GM12878 (cell line): ENCODE data around the gene PKM. TPM values are rescaled to one million over a fixed set of nuclear protein-coding genes. Genes with fewer than 3 reads are reported as not detected.

Experiments
- ATAC-seq: fragments of 200-7000 bp; cut with Tn5 transposase; 3 replicates; pipeline ENCODE4 v1.9.1; 2020; ENCODE audit warnings: mild to moderate bottlenecking, moderate library complexity
- BruUV-seq: library from RNA; stranded (reverse); fragments of 400-500 nt; replicated peaks from 2 replicates; lab custom pipeline; 2021; lab: Mats Ljungman, UMichigan
- CTCF ChIA-PET: fragments of 300-600 bp; sonication (Branson Sonifier 250); formaldehyde crosslinking; extraction: SDS; loops from one replicate; lab custom pipeline; 2021; ENCODE audit warnings: inconsistent platforms; lab: Yijun Ruan, JAX
- POLR2A ChIA-PET: fragments of 350-600 bp; formaldehyde crosslinking; extraction: SDS; loops from one replicate; lab custom pipeline; 2021; ENCODE audit warnings: inconsistent platforms; lab: Charles Lee
- RAD21 ChIA-PET: fragments of 300-600 bp; sonication (Branson Sonifier 250); formaldehyde crosslinking; loops from one replicate; lab custom pipeline; 2023; ENCODE audit warnings: antibody characterized with exemption; ENCODE audit not compliant: unreplicated experiment; lab: Charles Lee
- SMC1A ChIA-PET: fragments of 300-600 bp; sonication (Branson Sonifier 250); formaldehyde crosslinking; loops from one replicate; lab custom pipeline; 2023; ENCODE audit not compliant: unreplicated experiment, uncharacterized antibody; lab: Charles Lee
- DNase-seq: peaks from one replicate; pipeline ENCODE4 v3.0.0-alpha.2; 2011; ENCODE audit warnings: low read depth, low spot score
- FAIRE-seq: peaks from 3 replicates; lab custom pipeline; 2011; peaks lifted over from hg19 to GRCh38; lab: Jason Lieb, UNC
- H2AFZ ChIP-seq: 2 replicates; pipeline ENCODE4 v1.6.0; 2011; ENCODE audit warnings: low read depth, low read length, control low read depth; ENCODE audit not compliant: control insufficient read depth
- H3K27ac ChIP-seq: 2 replicates; pipeline ENCODE4 v1.5.1; 2011; ENCODE audit warnings: control low read depth; ENCODE audit not compliant: control insufficient read depth, insufficient read depth
- H3K27me3 ChIP-seq, 2 experiments: replicated peaks in 1 of 2; 2 replicates each; pipeline versions ENCODE4 v1.6.0 to v1.6.1; 2011; ENCODE audit warnings: low read length in 1 of 2; ENCODE audit not compliant: control insufficient read depth in 2 of 2, insufficient read depth in 2 of 2
- H3K36me3 ChIP-seq, 2 experiments: 2 replicates each; pipeline ENCODE4 v1.5.1; 2011; ENCODE audit warnings: low read length in 1 of 2; ENCODE audit not compliant: control insufficient read depth in 2 of 2, insufficient read depth in 2 of 2
- H3K4me1 ChIP-seq: 2 replicates; pipeline ENCODE4 v1.6.1; 2011; ENCODE audit warnings: mild to moderate bottlenecking, low read length, moderate library complexity, mixed read lengths; ENCODE audit not compliant: control insufficient read depth, insufficient read depth
- H3K4me2 ChIP-seq: 2 replicates; pipeline ENCODE4 v1.6.0; 2011; ENCODE audit warnings: control low read depth; ENCODE audit not compliant: control insufficient read depth, insufficient read depth
- H3K4me3 ChIP-seq: fragments of 200-600 bp; sonication (generic); 2 replicates; pipeline ENCODE4 v1.5.1; 2016
- H3K79me2 ChIP-seq: 2 replicates; pipeline ENCODE4 v1.6.0; 2011; ENCODE audit warnings: low read length; ENCODE audit not compliant: control insufficient read depth, insufficient read depth
- H3K9ac ChIP-seq: 2 replicates; pipeline ENCODE4 v1.8.0; 2011; ENCODE audit warnings: low read length, control low read depth, mixed read lengths; ENCODE audit not compliant: control insufficient read depth, insufficient read depth
- H3K9me3 ChIP-seq: replicated peaks from 3 replicates; pipeline ENCODE4 v1.5.1; 2011; ENCODE audit warnings: mild to moderate bottlenecking, low read length; ENCODE audit not compliant: control insufficient read depth, insufficient read depth
- H4K20me1 ChIP-seq: 2 replicates; pipeline ENCODE4 v1.6.0; 2011; ENCODE audit not compliant: control insufficient read depth, insufficient read depth
- ATF7 ChIP-seq: fragments of 450-650 bp; IDR thresholded peaks from 2 replicates; pipeline ENCODE4 v1.6.1; 2016; ENCODE audit warnings: low read depth, mild to moderate bottlenecking
- CBX5 ChIP-seq: sonication (generic); IDR thresholded peaks from 2 replicates; pipeline ENCODE4 v1.6.1; 2016; ENCODE audit warnings: low read depth, moderate library complexity, mild to moderate bottlenecking, inconsistent platforms
- FOS ChIP-seq: IDR thresholded peaks from 3 replicates; pipeline ENCODE4 v1.6.1; 2011; ENCODE audit warnings: borderline replicate concordance; ENCODE audit not compliant: insufficient read length; ENCODE audit errors: extremely low read depth
- FOXM1 ChIP-seq: IDR thresholded peaks from 2 replicates; pipeline ENCODE4 v1.6.1; 2012; ENCODE audit warnings: low read depth, mild to moderate bottlenecking, inconsistent platforms, low read length, moderate library complexity
- POLR2AphosphoS2 ChIP-seq: IDR thresholded peaks from 2 replicates; pipeline ENCODE4 v1.6.1; 2011; ENCODE audit warnings: low read depth, mild to moderate bottlenecking, low read length, improper control_type of control experiment, moderate library complexity
- RAD21 ChIP-seq: IDR thresholded peaks from 2 replicates; pipeline ENCODE4 v1.6.1; 2011; ENCODE audit warnings: mild to moderate bottlenecking, low read depth, low read length, moderate library complexity; ENCODE audit not compliant: insufficient read depth
- YBX1 ChIP-seq: fragments of 450-650 bp; IDR thresholded peaks from 2 replicates; pipeline ENCODE4 v1.6.1; 2016; ENCODE audit warnings: antibody characterized with exemption
- WGBS: methylation state at CpG from one replicate; pipeline ENCODE4 v1.1.6; 2016; ENCODE audit warnings: low lambda C conversion rate; ENCODE audit not compliant: insufficient replicate concordance, insufficient coverage; ENCODE audit errors: missing lambda C conversion rate; 5-methylcytosine and 5-hydroxymethylcytosine counted together
- in situ Hi-C: fragments of 300-500 bp; cut with MboI; formaldehyde crosslinking; loops from 9 replicates; pipeline ENCODE4 v1.14.3; 2018; ENCODE audit warnings: mixed read lengths
- intact Hi-C: fragments of 100-400 bp; cut with micrococcal nuclease; formaldehyde crosslinking; loops from one replicate; pipeline ENCODE4 v1.14.2; 2022; ENCODE audit not compliant: unreplicated experiment
- polyA plus RNA-seq, 11 experiments: library from polyadenylated mRNA; depleted of rRNA in 4 of 11; unstranded in 6 of 11; stranded (reverse) in 5 of 11; fragments of >200 nt; fragmentation: Nextera tagmentation in 4 of 11; fragmentation: Illumina TruSeq in 1 of 11; extraction: Ambion mirVana in 4 of 11; extraction: Trizol in 1 of 11; gene quantifications; 1 replicate in 1 of 11; 2 replicates in 10 of 11; pipeline versions ENCODE4 v1.2.1 to v1.2.3, GENCODE V29; 2011 to 2016; ENCODE audit warnings: inconsistent platforms in 2 of 11, missing spikeins in 2 of 11, low read depth in 1 of 11
- total RNA-seq, 4 experiments: library from RNA; depleted of rRNA in 3 of 4; stranded (reverse); fragments of >200 nt in 3 of 4; fragmentation: Illumina TruSeq in 1 of 4; extraction: Trizol in 1 of 4; gene quantifications; 2 replicates each; pipeline versions ENCODE4 v1.2.1 to v1.2.3, GENCODE V29; 2013 to 2021
- TF ChIP-seq, protein P1 (sequence below): fragments of 450-650 bp; IDR thresholded peaks from 2 replicates; pipeline ENCODE4 v1.6.1; 2017; ENCODE audit warnings: mild to moderate bottlenecking

The PKM gene
- total and polyA plus RNA-seq, 10 of the 15 experiments (the other 5 are each of a cell fraction or from before 2014, with no cell fraction given), result 491 to 2,011 (median 1,433) TPM

DNA sequence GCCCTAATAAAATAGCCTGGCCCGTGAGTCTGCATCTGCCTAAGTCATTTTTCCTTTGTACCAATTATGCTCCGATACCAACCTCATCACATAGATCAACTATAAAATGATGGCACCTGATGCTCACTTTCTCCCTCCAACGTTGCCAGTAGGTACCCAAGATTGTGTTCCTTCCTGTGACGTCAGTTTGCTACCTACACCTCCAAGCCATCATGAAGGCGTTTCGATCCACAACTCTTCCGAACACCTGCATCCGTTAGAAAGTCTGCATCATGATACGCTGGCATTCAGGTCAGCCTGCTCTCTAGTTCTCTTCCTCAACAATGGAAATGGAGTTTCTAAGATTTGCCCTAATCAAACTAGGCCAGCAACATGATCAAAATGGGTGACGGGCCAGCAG is 7.7 kb downstream of the PKM start:
- Histone ChIP-seq H3K4me3 (peak overlapping the region; percentile 59), H2AFZ (no peak overlapping the region), H3K36me3 (peaks cover 15 to 61% of the 10 kb centered on the region in 2 experiments), H3K4me2 (peak overlapping the region; percentile 66), H3K4me1 (peaks cover 26% of the 10 kb centered on the region), H3K9me3 (no peaks in the 10 kb centered on the region), H3K9ac (peak overlapping the region; percentile 4; the same call in 1 of the 2 replicates), H4K20me1 (peaks cover 42% of the 10 kb centered on the region), H3K27ac (no peak overlapping the region), H3K27me3 (no peaks in the 10 kb centered on the region), H3K79me2 (peaks cover 97% of the 10 kb centered on the region)
- WGBS, result 82% methylated on average over 10 of the region's 10 CpGs
- intact Hi-C loops (no loop called here), in situ Hi-C loops (no loop called here)
- no peak for ATAC-seq
- no TSS peak for BruUV-seq
- FAIRE-seq, result no peak
- TF ChIP-seq FOS (no peak), YBX1 (no peak), FOXM1 (no peak), ATF7 (no peak), CBX5 (no peak), POLR2AphosphoS2 (no peak), RAD21 (no peak)
- TF ChIP-seq, protein P1, sequence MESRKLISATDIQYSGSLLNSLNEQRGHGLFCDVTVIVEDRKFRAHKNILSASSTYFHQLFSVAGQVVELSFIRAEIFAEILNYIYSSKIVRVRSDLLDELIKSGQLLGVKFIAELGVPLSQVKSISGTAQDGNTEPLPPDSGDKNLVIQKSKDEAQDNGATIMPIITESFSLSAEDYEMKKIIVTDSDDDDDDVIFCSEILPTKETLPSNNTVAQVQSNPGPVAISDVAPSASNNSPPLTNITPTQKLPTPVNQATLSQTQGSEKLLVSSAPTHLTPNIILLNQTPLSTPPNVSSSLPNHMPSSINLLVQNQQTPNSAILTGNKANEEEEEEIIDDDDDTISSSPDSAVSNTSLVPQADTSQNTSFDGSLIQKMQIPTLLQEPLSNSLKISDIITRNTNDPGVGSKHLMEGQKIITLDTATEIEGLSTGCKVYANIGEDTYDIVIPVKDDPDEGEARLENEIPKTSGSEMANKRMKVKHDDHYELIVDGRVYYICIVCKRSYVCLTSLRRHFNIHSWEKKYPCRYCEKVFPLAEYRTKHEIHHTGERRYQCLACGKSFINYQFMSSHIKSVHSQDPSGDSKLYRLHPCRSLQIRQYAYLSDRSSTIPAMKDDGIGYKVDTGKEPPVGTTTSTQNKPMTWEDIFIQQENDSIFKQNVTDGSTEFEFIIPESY, result no peak
- DNase-seq, result no peak
- SMC1A ChIA-PET, result interaction anchor here (1.2 to 1.5 kb wide), 2 partner anchors 9 to 17 kb away, joined by 3 to 4 read pairs; no protein-coding TSS in a partner anchor
- CTCF ChIA-PET, result interaction anchor here (1.0 kb wide), 1 partner anchor 67 kb away, joined by 3 read pairs; no protein-coding TSS in a partner anchor
- POLR2A ChIA-PET, result interaction anchor here (0.7 to 1.8 kb wide), 4 partner anchors 9 to 31 kb away, joined by 3 to 10 read pairs (median 4); no protein-coding TSS in a partner anchor
- RAD21 ChIA-PET, result no interaction called here
